GM18907 (cell line): ENCODE data around the gene MYL5.
A peak's percentile ranks its signal among the peaks of the same experiment; 100 is the strongest.
"Not testable (repeated sequence)": the region's sequence is repeated elsewhere in the genome, so short reads cannot be mapped to it uniquely, and the experiment has no call there.

Source experiments
- ATAC-seq: cut with Tn5 transposase; IDR thresholded peaks from one replicate; pipeline ENCODE4 v1.9.1; 2021; ENCODE audit warnings: mild to moderate bottlenecking, moderate library complexity; ENCODE audit not compliant: unreplicated experiment

MYL5 gene

GRCh38 chr4:669806-670559 is 4.4 kb upstream of the MYL5 start:
- ATAC-seq = not testable (repeated sequence)

- no peak for ATAC-seq
Observed at GRCh38 chr4:671769-672168, 2.6 kb upstream of the MYL5 start.

GRCh38 chr4:673349-674091 is 822 bp upstream of the MYL5 start:
- no peak for ATAC-seq

- peak; percentile 6 for ATAC-seq
Observed at GRCh38 chr4:675036-675882, 917 bp downstream of the MYL5 start.

- ATAC-seq = peak; percentile 34
Observed at GRCh38 chr4:675980-676870, 1.9 kb downstream of the MYL5 start.

- ATAC-seq = no peak
Observed at GRCh38 chr4:676871-677235, 2.5 kb downstream of the MYL5 start.

GRCh38 chr4:677431-678293 is 3.3 kb downstream of the MYL5 start:
- ATAC-seq = no peak

GRCh38 chr4:678331-679103 is 4.2 kb downstream of the MYL5 start:
- no peak for ATAC-seq

GRCh38 chr4:679104-679481 is 4.8 kb downstream of the MYL5 start:
- ATAC-seq = no peak

GRCh38 chr4:679629-680028 is 5.3 kb downstream of the MYL5 start:
- ATAC-seq = no peak

- no peak for ATAC-seq
Observed at GRCh38 chr4:680091-680490, 5.7 kb downstream of the MYL5 start.

GRCh38 chr4:680551-680927 is 6.2 kb downstream of the MYL5 start:
- ATAC-seq = peak; percentile 9

GRCh38 chr4:680928-681645 is 6.7 kb downstream of the MYL5 start:
- ATAC-seq = peak; percentile 40

GRCh38 chr4:681736-682451 is 7.6 kb downstream of the MYL5 start:
- no peak for ATAC-seq

GRCh38 chr4:682490-683172 is 8.3 kb downstream of the MYL5 start:
- no peak for ATAC-seq

- no peak for ATAC-seq
Observed at GRCh38 chr4:683247-683897, 9.0 kb downstream of the MYL5 start.
